GM18519 (cell line): ENCODE measurements around the gene PSIP1.
"Not testable (repeated sequence)": the region's sequence is repeated elsewhere in the genome, so short reads cannot be mapped to it uniquely, and the experiment has no call there.

Source experiments
- ATAC-seq: cut with Tn5 transposase; IDR thresholded peaks from one replicate; pipeline ENCODE4 v1.9.1; 2021; ENCODE audit warnings: mild to moderate bottlenecking, moderate library complexity; ENCODE audit not compliant: unreplicated experiment, low FRiP score

Gene PSIP1

GRCh38 chr9:15510789-15511575 is at the start of gene PSIP1:
Gene PSIP1, minus strand, starts transcription at chr9:15510970. Its CDS starts 782 bp downstream, at chr9:15510188.
- ATAC-seq, result peak; percentile 53

GRCh38 chr9:15553528-15553898 is 42.7 kb upstream of the PSIP1 start:
- ATAC-seq, result peak; percentile 3

- ATAC-seq, result peak; percentile 61
These were observed 42.1 kb upstream of the PSIP1 start, which contains the start of gene CCDC171 for GRCh38 chr9:15552636-15553527. Gene CCDC171, plus strand, starts transcription at chr9:15553043. Its CDS starts 11,046 bp downstream, at chr9:15564089.

- ATAC-seq, result no peak
These were observed 38.8 kb upstream of the PSIP1 start for GRCh38 chr9:15549611-15550010.

- ATAC-seq, result no peak
These were observed 32.5 kb upstream of the PSIP1 start for GRCh38 chr9:15543047-15543813.

- no peak for ATAC-seq
These were observed 31.9 kb upstream of the PSIP1 start for GRCh38 chr9:15542624-15543023.

GRCh38 chr9:15541872-15542271 is 31.1 kb upstream of the PSIP1 start:
- ATAC-seq, result peak; percentile 53

- peak; percentile 39 for ATAC-seq
These were observed 20.6 kb upstream of the PSIP1 start for GRCh38 chr9:15531380-15531779.

- peak; percentile 73 for ATAC-seq
These were observed 19.0 kb upstream of the PSIP1 start for GRCh38 chr9:15529566-15530324.

- ATAC-seq, result not testable (repeated sequence)
These were observed 16.3 kb upstream of the PSIP1 start for GRCh38 chr9:15527035-15527434.

GRCh38 chr9:15525958-15526357 is 15.2 kb upstream of the PSIP1 start:
- no peak for ATAC-seq

GRCh38 chr9:15524845-15525455 is 14.2 kb upstream of the PSIP1 start:
- no peak for ATAC-seq

GRCh38 chr9:15522130-15522755 is 11.5 kb upstream of the PSIP1 start:
- ATAC-seq, result no peak

GRCh38 chr9:15521254-15521653 is 10.5 kb upstream of the PSIP1 start:
- no peak for ATAC-seq

GRCh38 chr9:15519831-15520230 is 9.1 kb upstream of the PSIP1 start:
- no peak for ATAC-seq

- ATAC-seq, result no peak
These were observed 2.6 kb upstream of the PSIP1 start for GRCh38 chr9:15513335-15513734.

- no peak for ATAC-seq
These were observed 2.1 kb upstream of the PSIP1 start for GRCh38 chr9:15512889-15513288.

GRCh38 chr9:15512204-15512603 is 1.4 kb upstream of the PSIP1 start:
- no peak for ATAC-seq
